ENCODE results near the gene GPATCH8.

DNA sequence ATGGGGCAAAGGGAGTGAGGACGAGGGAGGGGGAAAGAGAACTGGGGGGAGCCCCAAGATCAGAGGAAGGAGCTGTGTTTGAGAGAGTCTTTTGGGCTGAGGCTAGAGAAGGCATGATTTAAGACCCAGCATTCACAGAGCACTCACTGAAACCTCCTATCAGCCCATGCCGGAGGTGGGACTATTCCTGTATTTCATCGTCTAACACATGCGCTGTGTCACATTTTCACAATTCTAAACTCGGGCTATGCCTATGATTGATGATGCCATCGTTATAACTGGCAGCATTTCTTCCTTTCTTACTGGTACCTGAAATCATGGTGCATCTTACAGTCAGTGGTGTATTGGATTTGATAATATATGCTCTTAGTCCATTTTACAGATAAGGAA, 143.1 kb downstream of the GPATCH8 start:
- no peak for TF ChIP-seq EP300 (IDR thresholded peaks at IDR 0.05; ENCODE audit: borderline replicate concordance in 1 of 2, control insufficient read depth in 1 of 2, low read depth in 2 of 2, low read length in 2 of 2)
- TF ChIP-seq, protein P1, sequence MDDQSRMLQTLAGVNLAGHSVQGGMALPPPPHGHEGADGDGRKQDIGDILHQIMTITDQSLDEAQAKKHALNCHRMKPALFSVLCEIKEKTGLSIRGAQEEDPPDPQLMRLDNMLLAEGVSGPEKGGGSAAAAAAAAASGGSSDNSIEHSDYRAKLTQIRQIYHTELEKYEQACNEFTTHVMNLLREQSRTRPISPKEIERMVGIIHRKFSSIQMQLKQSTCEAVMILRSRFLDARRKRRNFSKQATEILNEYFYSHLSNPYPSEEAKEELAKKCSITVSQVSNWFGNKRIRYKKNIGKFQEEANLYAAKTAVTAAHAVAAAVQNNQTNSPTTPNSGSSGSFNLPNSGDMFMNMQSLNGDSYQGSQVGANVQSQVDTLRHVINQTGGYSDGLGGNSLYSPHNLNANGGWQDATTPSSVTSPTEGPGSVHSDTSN (IDR thresholded peaks at IDR 0.05; ENCODE audit: insufficient replicate concordance, low read depth, low read length): no peak
- TF ChIP-seq NR2C2 (IDR thresholded peaks at IDR 0.05; ENCODE audit: borderline replicate concordance, control insufficient read depth, insufficient read length, low read depth): no peak
- no peak for TF ChIP-seq RFX5 (IDR thresholded peaks at IDR 0.05; ENCODE audit: low read depth, low read length)
- TF ChIP-seq, protein P2, sequence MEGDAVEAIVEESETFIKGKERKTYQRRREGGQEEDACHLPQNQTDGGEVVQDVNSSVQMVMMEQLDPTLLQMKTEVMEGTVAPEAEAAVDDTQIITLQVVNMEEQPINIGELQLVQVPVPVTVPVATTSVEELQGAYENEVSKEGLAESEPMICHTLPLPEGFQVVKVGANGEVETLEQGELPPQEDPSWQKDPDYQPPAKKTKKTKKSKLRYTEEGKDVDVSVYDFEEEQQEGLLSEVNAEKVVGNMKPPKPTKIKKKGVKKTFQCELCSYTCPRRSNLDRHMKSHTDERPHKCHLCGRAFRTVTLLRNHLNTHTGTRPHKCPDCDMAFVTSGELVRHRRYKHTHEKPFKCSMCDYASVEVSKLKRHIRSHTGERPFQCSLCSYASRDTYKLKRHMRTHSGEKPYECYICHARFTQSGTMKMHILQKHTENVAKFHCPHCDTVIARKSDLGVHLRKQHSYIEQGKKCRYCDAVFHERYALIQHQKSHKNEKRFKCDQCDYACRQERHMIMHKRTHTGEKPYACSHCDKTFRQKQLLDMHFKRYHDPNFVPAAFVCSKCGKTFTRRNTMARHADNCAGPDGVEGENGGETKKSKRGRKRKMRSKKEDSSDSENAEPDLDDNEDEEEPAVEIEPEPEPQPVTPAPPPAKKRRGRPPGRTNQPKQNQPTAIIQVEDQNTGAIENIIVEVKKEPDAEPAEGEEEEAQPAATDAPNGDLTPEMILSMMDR (IDR thresholded peaks at IDR 0.05 in 2 of 3, conservative IDR thresholded peaks at IDR 0.05 in 1 of 3; ENCODE audit: control insufficient read depth in 2 of 3, extremely low read depth in 1 of 3, insufficient read depth in 1 of 3, low read depth in 3 of 3, low read length in 3 of 3): no peak
- no peak for TF ChIP-seq RELA (IDR thresholded peaks at IDR 0.05; ENCODE audit: borderline replicate concordance, partially characterized antibody)
- TF ChIP-seq YY1 (IDR thresholded peaks at IDR 0.05; ENCODE audit: low read depth, low read length): no peak
- no peak for TF ChIP-seq POLR2A (IDR thresholded peaks at IDR 0.05; ENCODE audit: low read depth, low read length)
- TF ChIP-seq NR2F1 (conservative IDR thresholded peaks at IDR 0.05): no peak
- TF ChIP-seq ATF3 (IDR thresholded peaks at IDR 0.05; ENCODE audit: borderline replicate concordance, extremely low read depth, low read depth, low read length): no peak
- TF ChIP-seq FOS (IDR thresholded peaks at IDR 0.05; ENCODE audit: borderline replicate concordance, extremely low read depth, insufficient read length): no peak

Data from GM12878 (cell line).